Skeletal muscle tissue (tissue), 4 donors: ENCODE data around the gene TRPM3. TPM values are rescaled to one million over a fixed set of nuclear protein-coding genes. Genes with fewer than 3 reads are reported as not detected.

ENCODE experiments used
- H3K27ac ChIP-seq: one replicate; pipeline ENCODE4 v1.7.0; 2013; ENCODE audit warnings: mild to moderate bottlenecking, low read depth, low read length, inconsistent platforms
- H3K27me3 ChIP-seq, 3 donors: one replicate each; pipeline ENCODE4 v1.7.0; 2013; ENCODE audit warnings: low read length in 3 of 3; ENCODE audit not compliant: control insufficient read depth in 3 of 3, insufficient read depth in 3 of 3
- H3K36me3 ChIP-seq, 3 donors: one replicate each; pipeline ENCODE4 v1.7.0; 2013; ENCODE audit warnings: low read length in 3 of 3; ENCODE audit not compliant: control insufficient read depth in 3 of 3, insufficient read depth in 3 of 3
- H3K4me1 ChIP-seq, 3 donors: one replicate each; pipeline ENCODE4 v1.7.0; 2013; ENCODE audit warnings: low read length in 3 of 3, mild to moderate bottlenecking in 3 of 3; ENCODE audit not compliant: control insufficient read depth in 3 of 3, insufficient read depth in 3 of 3
- H3K4me3 ChIP-seq, 3 donors: one replicate each; pipeline ENCODE4 v1.7.0; 2013; ENCODE audit warnings: low read length in 3 of 3
- H3K9ac ChIP-seq, 3 donors: one replicate each; pipeline ENCODE4 v1.7.0; 2013; ENCODE audit warnings: low read length in 3 of 3, mild to moderate bottlenecking in 3 of 3, moderate library complexity in 2 of 3, low read depth in 1 of 3
- H3K9me3 ChIP-seq, 3 donors: one replicate each; pipeline ENCODE4 v1.7.0; 2013; ENCODE audit warnings: low read length in 3 of 3; ENCODE audit not compliant: control insufficient read depth in 3 of 3
- total RNA-seq: library from RNA; depleted of rRNA; stranded (reverse); fragments of >200 nt; gene quantifications from one replicate; pipeline ENCODE4 v1.2.3, GENCODE V29; 2014
- donor health status: Osteomylitis.

Gene TRPM3
- total RNA-seq, 1 donor from 2014 or later, result 1.6 TPM

DNA sequence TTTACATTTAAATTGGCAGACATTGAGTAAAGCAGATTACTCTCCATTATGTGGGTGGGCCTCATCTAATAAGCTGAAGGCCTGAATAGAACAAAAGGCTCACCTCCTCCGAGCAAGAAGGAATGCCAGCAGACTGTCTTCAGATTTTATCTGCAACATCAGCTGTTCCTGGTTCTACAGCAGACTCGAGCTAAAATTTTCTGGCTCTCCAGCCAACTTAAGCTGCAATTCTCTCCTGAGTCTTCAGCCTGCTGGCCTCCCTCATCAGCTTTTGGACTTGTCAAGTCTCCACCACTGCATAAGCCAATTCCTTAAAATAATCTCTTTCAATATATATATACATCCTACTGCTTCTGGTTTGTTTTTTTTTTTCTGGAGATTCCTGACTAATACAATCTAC is 12.5 kb downstream of the TRPM3 start:
- no peaks in the 10 kb centered on the region for H3K27me3 ChIP-seq
- no peaks in the 10 kb centered on the region for H3K4me1 ChIP-seq
- H3K4me3 ChIP-seq, result no peak overlapping the region
- no peaks in the 10 kb centered on the region for H3K9me3 ChIP-seq
- no peak overlapping the region for H3K9ac ChIP-seq
- H3K36me3 ChIP-seq, result no peaks in the 10 kb centered on the region
- H3K27ac ChIP-seq, result no peak overlapping the region

DNA sequence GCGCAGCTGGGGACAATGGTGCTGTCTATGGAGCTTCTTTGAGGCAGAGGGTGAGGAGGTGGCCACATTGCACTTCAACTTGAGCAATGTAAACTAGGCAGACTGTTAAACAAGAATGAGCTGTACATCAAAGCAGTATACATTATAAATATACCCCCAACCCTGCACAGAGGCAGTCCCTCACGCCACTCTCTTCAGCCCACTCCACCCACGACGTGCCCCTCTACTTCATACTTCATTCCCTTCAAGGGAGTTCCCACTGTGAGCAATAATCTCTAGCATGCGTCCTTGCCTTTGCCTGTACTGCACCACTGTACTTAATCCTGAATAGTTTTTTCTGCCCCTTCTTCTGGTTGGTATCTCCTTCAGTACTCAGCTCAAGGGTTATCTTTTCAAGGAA is 14.4 kb downstream of the TRPM3 start:
- Histone ChIP-seq H3K27me3 (no peaks in the 10 kb centered on the region), H3K36me3 (no peaks in the 10 kb centered on the region), H3K4me1 (no peaks in the 10 kb centered on the region), H3K9ac (no peak overlapping the region), H3K4me3 (no peak overlapping the region), H3K27ac (no peak overlapping the region), H3K9me3 (no peaks in the 10 kb centered on the region)

DNA sequence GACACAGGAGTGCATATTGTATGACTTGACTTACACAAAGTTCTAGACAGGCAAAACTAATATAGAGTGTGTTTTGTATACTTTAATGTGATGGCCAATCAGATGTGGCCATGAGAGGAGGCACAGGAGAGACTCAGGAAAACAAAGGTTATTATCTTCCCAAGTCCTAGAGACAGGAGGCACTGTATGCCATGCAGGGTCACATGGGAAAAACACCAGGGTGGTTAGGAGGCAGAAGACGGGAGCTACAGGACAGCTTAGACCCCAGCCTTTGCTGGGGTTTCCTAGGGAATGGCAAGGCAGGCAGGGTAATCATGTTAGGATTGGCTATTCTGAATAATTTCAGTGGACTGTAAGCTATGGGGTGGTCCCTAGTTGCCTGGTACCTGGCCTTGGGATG is 16.2 kb downstream of the TRPM3 start:
- no peaks in the 10 kb centered on the region for H3K9me3 ChIP-seq
- H3K4me3 ChIP-seq, result no peak overlapping the region
- no peak overlapping the region for H3K9ac ChIP-seq
- no peak overlapping the region for H3K27ac ChIP-seq
- H3K36me3 ChIP-seq, result no peaks in the 10 kb centered on the region
- H3K4me1 ChIP-seq, result no peaks in the 10 kb centered on the region
- no peaks in the 10 kb centered on the region for H3K27me3 ChIP-seq

DNA sequence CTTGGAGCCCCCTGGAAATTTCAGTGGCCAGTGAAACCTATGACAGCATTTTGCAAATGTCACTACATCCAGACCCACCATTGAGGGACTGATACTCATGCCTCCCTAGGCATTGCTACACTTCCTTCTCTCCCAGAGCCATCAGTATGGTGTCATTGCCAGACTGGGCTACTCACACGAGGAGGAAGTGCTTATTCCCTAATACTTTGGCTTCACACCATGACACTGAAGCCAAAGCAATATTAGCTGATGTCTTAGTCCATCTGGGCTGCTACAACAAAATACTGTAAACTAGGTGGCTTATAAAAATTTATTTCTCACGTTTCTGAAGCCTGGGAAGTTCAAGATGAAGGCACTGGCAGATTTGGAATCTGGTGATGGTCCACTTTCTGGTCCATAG is 22.6 kb downstream of the TRPM3 start:
- no peaks in the 10 kb centered on the region for H3K27me3 ChIP-seq
- H3K36me3 ChIP-seq, result no peaks in the 10 kb centered on the region
- H3K4me3 ChIP-seq, result no peak overlapping the region
- H3K9me3 ChIP-seq, result no peaks in the 10 kb centered on the region
- H3K4me1 ChIP-seq, result no peaks in the 10 kb centered on the region
- no peak overlapping the region for H3K27ac ChIP-seq
- no peak overlapping the region for H3K9ac ChIP-seq

DNA sequence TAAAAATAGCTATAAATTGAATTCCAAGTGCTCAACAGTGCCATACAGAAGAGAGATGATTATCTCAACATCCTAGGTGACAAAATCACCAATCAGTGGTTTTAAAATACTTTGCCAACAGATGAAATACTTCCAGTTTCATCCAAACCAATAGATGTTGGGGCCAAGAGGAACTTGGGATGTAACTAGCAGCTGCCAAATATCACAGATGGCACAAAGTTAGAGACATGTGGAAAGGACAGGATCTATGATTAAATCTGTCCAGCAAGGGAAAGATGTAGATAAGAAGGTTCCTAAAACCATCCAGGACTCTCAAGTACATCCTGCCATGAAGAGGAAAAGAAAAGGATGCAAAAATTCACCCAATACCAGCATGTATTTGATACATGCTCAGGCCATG is 23.8 kb downstream of the TRPM3 start:
- Histone ChIP-seq H3K9ac (no peak overlapping the region), H3K36me3 (no peaks in the 10 kb centered on the region), H3K27ac (no peak overlapping the region), H3K4me3 (no peak overlapping the region), H3K4me1 (no peaks in the 10 kb centered on the region), H3K27me3 (no peaks in the 10 kb centered on the region), H3K9me3 (no peaks in the 10 kb centered on the region)

GRCh38 chr9:71096421-71097108 is 24.9 kb downstream of the TRPM3 start:
- Histone ChIP-seq H3K9me3 (no peaks in the 10 kb centered on the region), H3K27me3 (no peaks in the 10 kb centered on the region), H3K4me3 (no peak overlapping the region), H3K27ac (no peak overlapping the region), H3K4me1 (no peaks in the 10 kb centered on the region), H3K36me3 (no peaks in the 10 kb centered on the region), H3K9ac (no peak overlapping the region)

- no peaks in the 10 kb centered on the region for H3K9me3 ChIP-seq
- H3K9ac ChIP-seq, result no peak overlapping the region
- no peaks in the 10 kb centered on the region for H3K27me3 ChIP-seq
- no peaks in the 10 kb centered on the region for H3K4me1 ChIP-seq
- no peaks in the 10 kb centered on the region for H3K36me3 ChIP-seq
- no peak overlapping the region for H3K27ac ChIP-seq
- no peak overlapping the region for H3K4me3 ChIP-seq
These were observed 26.6 kb downstream of the TRPM3 start for GRCh38 chr9:71094708-71095251.

DNA sequence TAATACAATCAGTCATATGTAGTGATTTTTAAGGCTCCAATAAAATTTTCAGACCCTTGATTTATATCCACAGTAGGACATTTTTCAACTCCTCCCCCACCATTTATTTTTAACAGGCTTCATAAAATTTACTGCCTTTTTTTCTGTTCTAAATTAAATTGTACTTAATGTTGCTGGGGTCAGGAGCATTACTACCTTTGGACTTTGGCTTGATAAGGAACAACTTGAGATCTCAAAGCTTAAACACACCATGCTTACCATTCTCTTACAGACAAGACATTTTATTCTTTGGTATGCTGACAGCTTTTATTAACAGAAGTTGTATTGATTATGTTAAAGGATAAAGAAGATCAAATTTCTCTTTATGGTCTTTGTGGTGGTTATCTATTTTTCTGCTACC is 30.5 kb downstream of the TRPM3 start:
- no peaks in the 10 kb centered on the region for H3K4me1 ChIP-seq
- no peaks in the 10 kb centered on the region for H3K27me3 ChIP-seq
- H3K9me3 ChIP-seq, result no peaks in the 10 kb centered on the region
- H3K27ac ChIP-seq, result no peak overlapping the region
- H3K4me3 ChIP-seq, result no peak overlapping the region
- no peak overlapping the region for H3K9ac ChIP-seq
- no peaks in the 10 kb centered on the region for H3K36me3 ChIP-seq

DNA sequence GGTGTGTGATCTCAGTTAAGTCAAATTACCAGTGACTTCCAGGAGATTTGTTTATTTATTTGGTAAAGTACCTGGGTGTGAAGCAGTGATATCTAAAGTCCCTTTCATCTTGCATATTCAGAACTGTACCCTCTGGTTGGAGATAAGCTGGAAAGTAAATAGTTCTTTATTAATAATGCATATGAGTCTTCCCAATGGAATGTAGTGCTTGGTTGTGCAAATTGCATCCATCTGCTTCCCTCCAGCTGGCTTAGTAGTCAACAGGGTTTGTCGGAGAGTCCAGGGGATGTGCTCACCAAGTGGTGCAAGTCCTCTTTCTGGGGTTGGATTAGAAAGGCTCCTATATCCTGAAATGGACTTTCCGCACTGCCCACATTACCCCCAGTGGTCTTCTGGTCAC is 42.0 kb downstream of the TRPM3 start:
- Histone ChIP-seq H3K9ac (no peak overlapping the region), H3K27me3 (no peaks in the 10 kb centered on the region), H3K9me3 (no peaks in the 10 kb centered on the region), H3K4me3 (no peak overlapping the region), H3K36me3 (no peaks in the 10 kb centered on the region), H3K4me1 (no peaks in the 10 kb centered on the region), H3K27ac (no peak overlapping the region)

DNA sequence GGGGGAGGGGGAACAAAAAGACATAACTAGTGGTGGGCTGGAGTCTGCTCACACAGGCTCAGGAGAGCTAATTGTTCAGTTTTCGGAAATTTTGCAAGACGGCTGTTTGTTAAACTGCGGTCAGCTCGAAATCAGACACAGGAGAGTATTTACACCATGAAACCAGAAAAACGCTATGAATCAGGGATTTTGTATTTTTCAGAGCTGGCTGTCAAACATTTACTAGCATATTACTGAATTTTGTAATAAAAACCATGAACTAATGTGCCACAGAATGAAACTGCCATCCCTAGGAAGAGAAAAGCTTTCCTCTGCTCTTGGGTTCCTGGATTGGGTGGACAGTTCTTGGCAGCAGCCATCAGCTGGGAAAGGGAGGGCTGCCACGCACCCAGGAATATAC is 45.3 kb downstream of the TRPM3 start:
- H3K27me3 ChIP-seq, result no peaks in the 10 kb centered on the region
- no peak overlapping the region for H3K9ac ChIP-seq
- no peak overlapping the region for H3K27ac ChIP-seq
- H3K4me1 ChIP-seq, result no peaks in the 10 kb centered on the region
- no peak overlapping the region for H3K4me3 ChIP-seq
- no peaks in the 10 kb centered on the region for H3K9me3 ChIP-seq
- H3K36me3 ChIP-seq, result no peaks in the 10 kb centered on the region
